BJ (cell line): ENCODE data around the gene WDR54. TPM values are rescaled to one million over a fixed set of nuclear protein-coding genes. Genes with fewer than 3 reads are reported as not detected.

Source experiments
- CTCF ChIA-PET: fragments of 350-600 bp; formaldehyde crosslinking; extraction: SDS; loops from one replicate; lab custom pipeline; 2021; ENCODE audit warnings: antibody characterized with exemption, inconsistent platforms; lab: Yijun Ruan, JAX
- POLR2A ChIA-PET: fragments of 300-600 bp; sonication (Branson Sonifier 250); formaldehyde crosslinking; extraction: SDS; loops from one replicate; lab custom pipeline; 2021; ENCODE audit warnings: antibody characterized with exemption; lab: Charles Lee
- DNase-seq: peaks from one replicate; pipeline ENCODE4 v3.0.0-alpha.2; 2011; ENCODE audit warnings: low read depth
- H3K27me3 ChIP-seq: 2 replicates; pipeline ENCODE4 v1.6.0; 2011; ENCODE audit warnings: low read length; ENCODE audit not compliant: control insufficient read depth, insufficient read depth
- H3K36me3 ChIP-seq: 2 replicates; pipeline ENCODE4 v1.5.1; 2011; ENCODE audit warnings: low read length; ENCODE audit not compliant: control insufficient read depth, insufficient read depth
- H3K4me3 ChIP-seq: 2 replicates; pipeline ENCODE4 v1.5.1; 2011; ENCODE audit warnings: low read depth, mild to moderate bottlenecking, control low read depth, low read length
- polyA plus RNA-seq: library from polyadenylated mRNA; depleted of rRNA; stranded (reverse); fragments of >200 nt; gene quantifications from 2 replicates; pipeline ENCODE4 v1.2.3, GENCODE V29; 2011
- TF ChIP-seq, protein P1 (sequence below): IDR thresholded peaks from 2 replicates; pipeline ENCODE4 v1.5.1; 2011; ENCODE audit warnings: low read depth, mild to moderate bottlenecking, control low read depth, inconsistent platforms, low read length, moderate library complexity; ENCODE audit not compliant: insufficient read depth

The WDR54 gene
- polyA plus RNA-seq, 1 experiment = 42.9 TPM

DNA sequence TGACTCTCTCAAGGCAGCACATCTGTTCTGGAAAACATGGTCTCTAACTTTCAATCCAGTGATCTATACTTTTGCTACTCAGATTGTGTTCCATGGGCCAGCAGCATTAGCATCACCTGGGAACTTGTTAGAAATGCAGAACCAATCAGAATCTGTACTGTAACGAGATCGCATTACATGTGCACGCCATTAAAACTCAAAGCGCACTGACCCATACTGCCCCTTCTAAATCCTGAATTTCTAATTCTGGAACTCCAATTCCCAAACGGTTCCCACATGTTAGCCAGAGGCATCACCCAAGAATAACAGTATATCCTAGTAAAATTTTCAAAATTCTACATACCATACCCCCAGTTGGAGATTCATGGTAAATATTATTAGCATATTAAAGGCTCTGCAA is 30.9 kb upstream of the WDR54 start:
- TF ChIP-seq, protein P1, sequence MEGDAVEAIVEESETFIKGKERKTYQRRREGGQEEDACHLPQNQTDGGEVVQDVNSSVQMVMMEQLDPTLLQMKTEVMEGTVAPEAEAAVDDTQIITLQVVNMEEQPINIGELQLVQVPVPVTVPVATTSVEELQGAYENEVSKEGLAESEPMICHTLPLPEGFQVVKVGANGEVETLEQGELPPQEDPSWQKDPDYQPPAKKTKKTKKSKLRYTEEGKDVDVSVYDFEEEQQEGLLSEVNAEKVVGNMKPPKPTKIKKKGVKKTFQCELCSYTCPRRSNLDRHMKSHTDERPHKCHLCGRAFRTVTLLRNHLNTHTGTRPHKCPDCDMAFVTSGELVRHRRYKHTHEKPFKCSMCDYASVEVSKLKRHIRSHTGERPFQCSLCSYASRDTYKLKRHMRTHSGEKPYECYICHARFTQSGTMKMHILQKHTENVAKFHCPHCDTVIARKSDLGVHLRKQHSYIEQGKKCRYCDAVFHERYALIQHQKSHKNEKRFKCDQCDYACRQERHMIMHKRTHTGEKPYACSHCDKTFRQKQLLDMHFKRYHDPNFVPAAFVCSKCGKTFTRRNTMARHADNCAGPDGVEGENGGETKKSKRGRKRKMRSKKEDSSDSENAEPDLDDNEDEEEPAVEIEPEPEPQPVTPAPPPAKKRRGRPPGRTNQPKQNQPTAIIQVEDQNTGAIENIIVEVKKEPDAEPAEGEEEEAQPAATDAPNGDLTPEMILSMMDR = no peak
- Histone ChIP-seq H3K36me3 (no peaks in the 10 kb centered on the region), H3K4me3 (peak overlapping the region; percentile 81), H3K27me3 (no peaks in the 10 kb centered on the region)
- DNase-seq = no peak
- ChIA-PET CTCF (interaction anchor here (0.8 to 5.9 kb wide), 9 partner anchors 8 to 197 kb away, joined by 3 to 50 read pairs (median 10); partner anchors contain the start of gene DCTN1), POLR2A (interaction anchor here (0.6 kb wide), 1 partner anchor 1634 kb away, joined by 3 read pairs; no protein-coding TSS in a partner anchor)

- no peak for DNase-seq
- no peaks in the 10 kb centered on the region for H3K36me3 ChIP-seq
- ChIA-PET CTCF (interaction anchor here (0.7 to 5.9 kb wide), 22 partner anchors 9 to 569 kb away, joined by 3 to 50 read pairs (median 4); partner anchors contain the start of genes C2orf81, DCTN1, INO80B and STAMBP), POLR2A (interaction anchor here (0.6 kb wide), 1 partner anchor 1634 kb away, joined by 3 read pairs; no protein-coding TSS in a partner anchor)
- peak overlapping the region; percentile 81 for H3K4me3 ChIP-seq
- TF ChIP-seq, protein P1 = no peak
- H3K27me3 ChIP-seq = no peaks in the 10 kb centered on the region
Measured at GRCh38 chr2:74391209-74391579, 30.3 kb upstream of the WDR54 start.

- H3K27me3 ChIP-seq = no peaks in the 10 kb centered on the region
- ChIA-PET POLR2A (interaction anchor here (0.6 kb wide), 2 partner anchors 9 to 1635 kb away, joined by 3 read pairs; no protein-coding TSS in a partner anchor), CTCF (interaction anchor here (0.6 to 5.9 kb wide), 27 partner anchors 9 to 570 kb away, joined by 3 to 50 read pairs (median 4); partner anchors contain the start of genes C2orf81, DCTN1, INO80B and STAMBP)
- H3K4me3 ChIP-seq = peak overlapping the region; percentile 81
- TF ChIP-seq, protein P1 = peak; percentile 97
- no peaks in the 10 kb centered on the region for H3K36me3 ChIP-seq
- DNase-seq = no peak
Measured at GRCh38 chr2:74391580-74392448, 29.7 kb upstream of the WDR54 start.

GRCh38 chr2:74392449-74392743 is 29.1 kb upstream of the WDR54 start:
- Histone ChIP-seq H3K27me3 (no peaks in the 10 kb centered on the region), H3K36me3 (no peaks in the 10 kb centered on the region), H3K4me3 (no peak overlapping the region)
- ChIA-PET POLR2A (interaction anchor here (0.6 kb wide), 1 partner anchor 9 kb away, joined by 3 read pairs; no protein-coding TSS in a partner anchor), CTCF (interaction anchor here (0.6 to 5.9 kb wide), 16 partner anchors 9 to 195 kb away, joined by 3 to 50 read pairs (median 4); partner anchors contain the start of gene DCTN1)
- TF ChIP-seq, protein P1 = no peak
- DNase-seq = no peak

GRCh38 chr2:74393525-74393924 is 28.0 kb upstream of the WDR54 start:
- no peak overlapping the region for H3K4me3 ChIP-seq
- no peaks in the 10 kb centered on the region for H3K36me3 ChIP-seq
- DNase-seq = no peak
- ChIA-PET POLR2A (no interaction called here), CTCF (interaction anchor here (1.4 to 5.9 kb wide), 4 partner anchors 10 to 194 kb away, joined by 3 to 50 read pairs (median 4); no protein-coding TSS in a partner anchor)
- TF ChIP-seq, protein P1 = no peak
- H3K27me3 ChIP-seq = no peaks in the 10 kb centered on the region
